H9 (cell line): ENCODE measurements around the gene SPDYE6. TPM values are rescaled to one million over a fixed set of nuclear protein-coding genes. Genes with fewer than 3 reads are reported as not detected.
A peak's percentile ranks its signal among the peaks of the same experiment; 100 is the strongest.

Source experiments
- DNase-seq: peaks from one replicate; pipeline ENCODE4 v3.0.0-alpha.2; 2017
- H2AFZ ChIP-seq: one replicate; pipeline ENCODE4 v1.6.1; 2013; ENCODE audit warnings: mild to moderate bottlenecking, low read length, control low read depth, moderate library complexity
- H2AK5ac ChIP-seq: 2 replicates; pipeline ENCODE4 v1.6.1; 2013; ENCODE audit warnings: low read length, control low read depth, mixed read lengths; ENCODE audit not compliant: insufficient read length
- H2BK120ac ChIP-seq: one replicate; pipeline ENCODE4 v1.6.1; 2013; ENCODE audit warnings: low read depth, mild to moderate bottlenecking, low read length, control low read depth, inconsistent platforms; ENCODE audit not compliant: poor library complexity, severe bottlenecking
- H2BK12ac ChIP-seq: 2 replicates; pipeline ENCODE4 v1.6.1; 2013; ENCODE audit warnings: low read length, control low read depth, mixed read lengths, low read depth; ENCODE audit not compliant: insufficient read length
- H2BK15ac ChIP-seq: 2 replicates; pipeline ENCODE4 v1.6.1; 2013; ENCODE audit warnings: low read depth, low read length, control low read depth
- H2BK20ac ChIP-seq: one replicate; pipeline ENCODE4 v1.6.1; 2013; ENCODE audit warnings: low read depth, mild to moderate bottlenecking, low read length, control low read depth, inconsistent platforms; ENCODE audit not compliant: poor library complexity, severe bottlenecking
- H2BK5ac ChIP-seq: 2 replicates; pipeline ENCODE4 v1.6.1; 2013; ENCODE audit warnings: low read length, control low read depth, mixed read lengths; ENCODE audit not compliant: insufficient read length
- H3K14ac ChIP-seq: 2 replicates; pipeline ENCODE4 v1.6.1; 2013; ENCODE audit warnings: low read length, control low read depth; ENCODE audit not compliant: insufficient read depth
- H3K18ac ChIP-seq: 2 replicates; pipeline ENCODE4 v1.6.1; 2013; ENCODE audit warnings: low read depth, mild to moderate bottlenecking, mixed read lengths, low read length, control low read depth; ENCODE audit not compliant: insufficient read length
- H3K23ac ChIP-seq: 2 replicates; pipeline ENCODE4 v1.6.1; 2013; ENCODE audit warnings: low read length, control low read depth, mixed read lengths, low read depth; ENCODE audit not compliant: insufficient read length
- H3K23me2 ChIP-seq: 2 replicates; pipeline ENCODE4 v1.6.1; 2013; ENCODE audit warnings: low read depth, mild to moderate bottlenecking, mixed read lengths, low read length, control low read depth; ENCODE audit not compliant: insufficient read length, poor library complexity, severe bottlenecking
- H3K27ac ChIP-seq: 2 replicates; pipeline ENCODE4 v1.5.1; 2013; ENCODE audit warnings: low read length, control low read depth, mixed read lengths, low read depth; ENCODE audit not compliant: insufficient read length
- H3K27me3 ChIP-seq: 2 replicates; pipeline ENCODE4 v1.6.1; 2013; ENCODE audit warnings: low read length, control low read depth, inconsistent platforms; ENCODE audit not compliant: insufficient read depth
- H3K4ac ChIP-seq: 2 replicates; pipeline ENCODE4 v1.6.1; 2013; ENCODE audit warnings: low read depth, mild to moderate bottlenecking, control low read depth, inconsistent platforms, low read length, moderate library complexity
- H3K4me1 ChIP-seq: 2 replicates; pipeline ENCODE4 v1.6.1; 2013; ENCODE audit warnings: low read length, control low read depth, inconsistent platforms; ENCODE audit not compliant: insufficient read depth
- H3K4me2 ChIP-seq: 2 replicates; pipeline ENCODE4 v1.6.1; 2013; ENCODE audit warnings: low read length, control low read depth, mixed read lengths; ENCODE audit not compliant: insufficient read length, insufficient read depth
- H3K56ac ChIP-seq: 2 replicates; pipeline ENCODE4 v1.6.1; 2013; ENCODE audit warnings: low read depth, mild to moderate bottlenecking, mixed read lengths, low read length, control low read depth; ENCODE audit not compliant: insufficient read length
- H3K79me1 ChIP-seq: 2 replicates; pipeline ENCODE4 v1.6.1; 2013; ENCODE audit warnings: low read depth, mild to moderate bottlenecking, moderate library complexity, low read length, control low read depth, inconsistent platforms; ENCODE audit not compliant: insufficient read depth, poor library complexity, severe bottlenecking
- H3K79me2 ChIP-seq: 2 replicates; pipeline ENCODE4 v1.6.1; 2013; ENCODE audit warnings: low read length, control low read depth, inconsistent platforms; ENCODE audit not compliant: insufficient read depth
- H3K9ac ChIP-seq: 2 replicates; pipeline ENCODE4 v1.6.1; 2013; ENCODE audit warnings: low read length, control low read depth, mixed read lengths; ENCODE audit not compliant: insufficient read length; ENCODE audit errors: extremely low read depth
- H3K9me3 ChIP-seq: one replicate; pipeline ENCODE4 v1.6.1; 2013; ENCODE audit warnings: low read depth, low read length, inconsistent platforms; ENCODE audit not compliant: control insufficient read depth
- H3T11ph ChIP-seq: one replicate; pipeline ENCODE4 v1.6.1; 2013; ENCODE audit warnings: mild to moderate bottlenecking, low read length, control low read depth, inconsistent platforms
- H4K20me1 ChIP-seq: one replicate; pipeline ENCODE4 v1.6.1; 2013; ENCODE audit not compliant: control insufficient read depth, insufficient read length, insufficient read depth
- H4K5ac ChIP-seq: 2 replicates; pipeline ENCODE4 v1.6.1; 2013; ENCODE audit warnings: low read depth, mild to moderate bottlenecking, mixed read lengths, low read length, control low read depth; ENCODE audit not compliant: insufficient read length
- H4K8ac ChIP-seq: replicated peaks from 2 replicates; pipeline ENCODE4 v1.6.1; 2013; ENCODE audit warnings: low read length, control low read depth, mixed read lengths, low read depth; ENCODE audit not compliant: insufficient read length
- H4K91ac ChIP-seq: 2 replicates; pipeline ENCODE4 v1.6.1; 2013; ENCODE audit warnings: low read depth, mild to moderate bottlenecking, moderate library complexity, mixed read lengths, low read length, control low read depth; ENCODE audit not compliant: insufficient read length
- H3K27ac Mint-ChIP-seq, 3 experiments: 2 replicates in 2 of 3; 3 replicates in 1 of 3; pipeline ENCODE4 v1.8.0; 2020 to 2021; ENCODE audit warnings: mixed read lengths in 3 of 3, mild to moderate bottlenecking in 1 of 3, moderate library complexity in 1 of 3
- H3K27me3 Mint-ChIP-seq: 2 replicates; pipeline ENCODE4 v1.8.0; 2021; ENCODE audit warnings: low read depth, mild to moderate bottlenecking, moderate library complexity, mixed read lengths
- H3K36me3 Mint-ChIP-seq, 3 experiments: 2 replicates in 2 of 3; 3 replicates in 1 of 3; pipeline ENCODE4 v1.8.0; 2020 to 2021; ENCODE audit warnings: low read depth in 3 of 3, mixed read lengths in 3 of 3; ENCODE audit not compliant: insufficient read depth in 1 of 3
- H3K4me1 Mint-ChIP-seq, 2 experiments: 2 replicates each; pipeline ENCODE4 v1.8.0; 2020; ENCODE audit warnings: mixed read lengths in 2 of 2
- H3K4me3 Mint-ChIP-seq, 2 experiments: 2 replicates in 1 of 2; 3 replicates in 1 of 2; pipeline ENCODE4 v1.8.0; 2020 to 2021; ENCODE audit warnings: mild to moderate bottlenecking in 2 of 2, mixed read lengths in 2 of 2, moderate library complexity in 1 of 2
- H3K9me3 Mint-ChIP-seq, 2 experiments: 2 replicates in 1 of 2; 3 replicates in 1 of 2; pipeline ENCODE4 v1.8.0; 2020; ENCODE audit warnings: mild to moderate bottlenecking in 2 of 2, mixed read lengths in 2 of 2, moderate library complexity in 1 of 2
- WGBS: extraction: QIAGEN DNeasy Blood & Tissue Kit; methylation state at CpG from one replicate; pipeline ENCODE4 v1.1.7; 2013; ENCODE audit warnings: missing lambda C conversion rate, low lambda C conversion rate, mixed read lengths; ENCODE audit not compliant: insufficient read length; ENCODE audit errors: extremely low coverage; 5-methylcytosine and 5-hydroxymethylcytosine counted together
- total RNA-seq: library from RNA; stranded (reverse); gene quantifications from 2 replicates; pipeline ENCODE4 v1.2.1, GENCODE V29; 2021
- TF ChIP-seq, protein P1 (sequence below): fragments of 200-600 bp; sonication (generic); conservative IDR thresholded peaks from 3 replicates; pipeline ENCODE4 v1.8.0; 2021; ENCODE audit warnings: antibody characterized with exemption, mild to moderate bottlenecking

Gene SPDYE6
- total RNA-seq, 1 experiment from 2014 or later = not detected

- Histone ChIP-seq H4K5ac (no peak overlapping the region), H3K79me2 (no peaks in the 10 kb centered on the region)
These were observed 42.1 kb downstream of the SPDYE6 start for GRCh38 chr7:102313997-102314780.

More at GRCh38 chr7:102313997-102314780, 42.1 kb downstream of the SPDYE6 start:
- no peak for DNase-seq
- H3K27ac ChIP-seq = no peak overlapping the region
- H2BK5ac ChIP-seq = no peak overlapping the region
- no peak overlapping the region for H2BK20ac ChIP-seq
- Mint-ChIP-seq H3K27me3 (no peaks in the 10 kb centered on the region), H3K27ac (peak overlapping the region in 2 of 3 experiments; percentile 15 to 57; a peak in 2 of 7 replicates), H3K4me3 (no peak overlapping the region), H3K9me3 (no peaks in the 10 kb centered on the region), H3K36me3 (peaks cover 3 to 34% (median 22%) of the 10 kb centered on the region in 3 experiments), H3K4me1 (peaks cover 11 to 13% of the 10 kb centered on the region in 2 experiments)
- no peak overlapping the region for H4K91ac ChIP-seq
- no peaks in the 10 kb centered on the region for H3K23me2 ChIP-seq
- no peak overlapping the region for H2AFZ ChIP-seq
- no peak overlapping the region for H2BK120ac ChIP-seq
- no peaks in the 10 kb centered on the region for H3K9me3 ChIP-seq
- TF ChIP-seq, protein P1, sequence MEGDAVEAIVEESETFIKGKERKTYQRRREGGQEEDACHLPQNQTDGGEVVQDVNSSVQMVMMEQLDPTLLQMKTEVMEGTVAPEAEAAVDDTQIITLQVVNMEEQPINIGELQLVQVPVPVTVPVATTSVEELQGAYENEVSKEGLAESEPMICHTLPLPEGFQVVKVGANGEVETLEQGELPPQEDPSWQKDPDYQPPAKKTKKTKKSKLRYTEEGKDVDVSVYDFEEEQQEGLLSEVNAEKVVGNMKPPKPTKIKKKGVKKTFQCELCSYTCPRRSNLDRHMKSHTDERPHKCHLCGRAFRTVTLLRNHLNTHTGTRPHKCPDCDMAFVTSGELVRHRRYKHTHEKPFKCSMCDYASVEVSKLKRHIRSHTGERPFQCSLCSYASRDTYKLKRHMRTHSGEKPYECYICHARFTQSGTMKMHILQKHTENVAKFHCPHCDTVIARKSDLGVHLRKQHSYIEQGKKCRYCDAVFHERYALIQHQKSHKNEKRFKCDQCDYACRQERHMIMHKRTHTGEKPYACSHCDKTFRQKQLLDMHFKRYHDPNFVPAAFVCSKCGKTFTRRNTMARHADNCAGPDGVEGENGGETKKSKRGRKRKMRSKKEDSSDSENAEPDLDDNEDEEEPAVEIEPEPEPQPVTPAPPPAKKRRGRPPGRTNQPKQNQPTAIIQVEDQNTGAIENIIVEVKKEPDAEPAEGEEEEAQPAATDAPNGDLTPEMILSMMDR = no peak
- no peak overlapping the region for H4K8ac ChIP-seq
- no peaks in the 10 kb centered on the region for H3K27me3 ChIP-seq
- H3K9ac ChIP-seq = no peak overlapping the region
- H3K4me1 ChIP-seq = no peaks in the 10 kb centered on the region
- no peak overlapping the region for H3K23ac ChIP-seq
- H2AK5ac ChIP-seq = no peak overlapping the region
- H3K79me1 ChIP-seq = no peaks in the 10 kb centered on the region
- H3K14ac ChIP-seq = no peak overlapping the region
- no peak overlapping the region for H3T11ph ChIP-seq
- no peak overlapping the region for H3K18ac ChIP-seq
- H4K20me1 ChIP-seq = no peaks in the 10 kb centered on the region
- no CpG with 5 or more reads among the region's 22 CpGs for WGBS
- no peak overlapping the region for H3K56ac ChIP-seq
- H2BK12ac ChIP-seq = no peak overlapping the region
- no peak overlapping the region for H2BK15ac ChIP-seq
- no peak overlapping the region for H3K4ac ChIP-seq
- H3K4me2 ChIP-seq = no peak overlapping the region
